GM20000 (cell line): ENCODE results near the gene SCN11A.

Source experiments
- DNase-seq: peaks from one replicate; pipeline ENCODE4 v3.0.0; 2012; ENCODE audit warnings: low spot score
- TF ChIP-seq, protein P1 (sequence below): IDR thresholded peaks from 2 replicates; pipeline ENCODE4 v1.5.1; 2012; ENCODE audit warnings: mild to moderate bottlenecking, control low read depth; ENCODE audit errors: extremely low read depth, missing control alignments

The SCN11A gene

DNA sequence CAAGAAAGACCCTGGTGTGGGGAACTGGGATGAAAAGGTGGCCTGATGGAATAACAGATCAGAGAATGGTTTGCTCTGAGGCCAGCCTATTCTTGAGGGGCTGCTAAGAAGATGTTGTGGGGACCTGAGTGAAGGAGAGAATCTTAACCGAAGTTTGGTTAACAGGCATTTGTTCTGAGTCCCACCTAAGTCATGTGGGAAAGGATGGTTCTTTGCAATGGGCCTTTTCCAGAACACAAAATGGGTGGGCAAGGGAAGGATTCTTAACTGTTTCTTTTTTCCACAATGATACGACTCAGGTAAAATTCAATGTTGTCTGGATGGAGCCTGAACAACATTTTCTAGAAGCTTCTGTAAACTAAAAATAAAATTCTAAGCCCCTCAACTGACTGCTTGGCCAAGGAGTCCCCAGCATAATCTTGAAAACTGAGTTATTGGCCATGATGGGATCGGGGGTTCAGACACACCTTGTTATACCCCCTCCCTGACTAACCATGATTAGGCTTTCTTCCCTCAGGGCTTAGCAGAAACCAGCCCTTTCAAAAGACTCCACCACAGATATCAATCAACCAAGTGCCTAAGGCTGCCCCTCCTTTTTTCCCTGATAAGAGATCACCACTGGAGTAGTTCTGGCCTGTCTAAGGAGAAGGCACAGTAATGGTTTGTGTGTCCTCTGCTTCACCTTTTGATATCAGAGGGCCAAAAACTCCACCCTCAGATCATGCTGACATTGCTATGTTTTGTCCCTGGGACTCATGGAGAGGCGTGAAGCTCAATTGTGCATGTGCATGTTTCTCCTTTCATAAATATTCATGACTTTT, 30.1 kb downstream of the SCN11A start:
- no peak for DNase-seq
- TF ChIP-seq, protein P1, sequence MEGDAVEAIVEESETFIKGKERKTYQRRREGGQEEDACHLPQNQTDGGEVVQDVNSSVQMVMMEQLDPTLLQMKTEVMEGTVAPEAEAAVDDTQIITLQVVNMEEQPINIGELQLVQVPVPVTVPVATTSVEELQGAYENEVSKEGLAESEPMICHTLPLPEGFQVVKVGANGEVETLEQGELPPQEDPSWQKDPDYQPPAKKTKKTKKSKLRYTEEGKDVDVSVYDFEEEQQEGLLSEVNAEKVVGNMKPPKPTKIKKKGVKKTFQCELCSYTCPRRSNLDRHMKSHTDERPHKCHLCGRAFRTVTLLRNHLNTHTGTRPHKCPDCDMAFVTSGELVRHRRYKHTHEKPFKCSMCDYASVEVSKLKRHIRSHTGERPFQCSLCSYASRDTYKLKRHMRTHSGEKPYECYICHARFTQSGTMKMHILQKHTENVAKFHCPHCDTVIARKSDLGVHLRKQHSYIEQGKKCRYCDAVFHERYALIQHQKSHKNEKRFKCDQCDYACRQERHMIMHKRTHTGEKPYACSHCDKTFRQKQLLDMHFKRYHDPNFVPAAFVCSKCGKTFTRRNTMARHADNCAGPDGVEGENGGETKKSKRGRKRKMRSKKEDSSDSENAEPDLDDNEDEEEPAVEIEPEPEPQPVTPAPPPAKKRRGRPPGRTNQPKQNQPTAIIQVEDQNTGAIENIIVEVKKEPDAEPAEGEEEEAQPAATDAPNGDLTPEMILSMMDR: no peak

GRCh38 chr3:39021029-39021428, 30.7 kb downstream of the SCN11A start:
- no peak for DNase-seq
- TF ChIP-seq, protein P1: no peak

DNA sequence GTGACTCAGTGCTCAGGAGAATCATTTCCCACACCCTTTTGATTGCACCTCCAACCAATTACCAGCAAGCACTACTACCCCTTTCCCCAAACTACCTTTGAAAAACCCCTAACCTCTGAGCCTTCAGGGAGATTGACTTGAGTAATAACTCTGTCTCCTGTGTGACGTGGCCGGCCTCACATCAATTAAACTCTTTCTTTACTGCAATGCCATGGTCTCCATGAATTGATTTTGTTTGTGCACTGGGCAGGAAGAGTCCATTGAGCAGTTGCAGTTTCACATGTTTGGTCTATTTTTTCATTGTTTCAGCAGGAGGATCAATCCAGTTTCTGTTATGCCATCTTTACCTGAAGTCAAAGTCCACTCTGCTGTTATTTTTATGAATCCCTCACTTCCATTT, 32.4 kb downstream of the SCN11A start:
- TF ChIP-seq, protein P1: no peak
- DNase-seq: no peak

GRCh38 chr3:39015418-39015817, 36.3 kb downstream of the SCN11A start:
- DNase-seq: no peak
- TF ChIP-seq, protein P1: no peak

GRCh38 chr3:39013921-39014509, 37.7 kb downstream of the SCN11A start:
- TF ChIP-seq, protein P1: no peak
- no peak for DNase-seq

GRCh38 chr3:39013289-39013688, 38.5 kb downstream of the SCN11A start:
- no peak for DNase-seq
- TF ChIP-seq, protein P1: no peak

DNA sequence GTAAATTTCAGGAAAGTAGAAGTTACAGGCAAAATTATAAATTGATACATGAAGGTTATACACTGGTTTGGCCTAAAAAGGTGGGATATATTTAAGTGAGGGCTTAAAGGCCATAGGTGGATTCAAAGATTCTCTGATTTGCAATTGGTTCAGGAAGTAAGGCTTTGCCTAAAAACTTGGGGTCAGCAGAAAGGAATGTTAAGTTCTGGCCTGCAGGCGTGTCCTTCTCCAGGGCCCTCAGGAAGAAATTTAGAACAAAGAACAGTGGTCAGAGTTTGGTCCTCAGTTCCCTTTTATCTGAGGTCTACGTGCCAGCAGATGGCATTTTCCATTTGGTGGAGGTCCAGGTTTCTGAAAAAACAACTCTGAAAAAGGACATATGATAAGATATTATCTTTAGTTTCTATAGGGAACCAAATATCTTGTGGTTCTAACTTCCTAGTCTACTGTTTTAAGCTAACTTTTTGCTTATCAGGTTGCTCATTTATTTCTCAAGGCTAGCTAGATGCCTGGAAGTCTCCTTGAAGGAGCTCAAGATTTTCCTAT, 40.5 kb downstream of the SCN11A start:
- TF ChIP-seq, protein P1: no peak
- DNase-seq: no peak
